ENCODE results near the gene AFF4.

GRCh38 chr5:132868754-132869153 lies 94.7 kb downstream of the AFF4 start:
- no peak for TF ChIP-seq AFF4 (CRISPR knock-in tag; IDR thresholded peaks at IDR 0.05)
- TF ChIP-seq FOXP1 (CRISPR knock-in tag; IDR thresholded peaks at IDR 0.05) = no peak

Data from K562 (cell line).